Thyroid gland (tissue), 4 donors: ENCODE results near the gene PPP1R13B. TPM values are rescaled to one million over a fixed set of nuclear protein-coding genes. Genes with fewer than 3 reads are reported as not detected.

ENCODE experiments used
- DNase-seq, 2 donors: peaks; one replicate each; pipeline ENCODE4 v3.0.0-alpha.2; 2019
- H3K27ac ChIP-seq, 3 donors: fragments of 200-600 bp; sonication (generic); 1 replicate in 2 of 3; 2 replicates in 1 of 3; pipeline ENCODE4 v1.5.1; 2016 to 2019; ENCODE audit warnings: mild to moderate bottlenecking in 1 of 3, moderate library complexity in 1 of 3
- H3K27me3 ChIP-seq: fragments of 200-600 bp; sonication (generic); one replicate; pipeline ENCODE4 v1.5.1; 2019
- H3K36me3 ChIP-seq, 2 donors: fragments of 200-600 bp; sonication (generic); one replicate each; pipeline ENCODE4 v1.5.1; 2016 to 2019
- H3K4me1 ChIP-seq, 2 donors: fragments of 200-600 bp; sonication (generic); one replicate each; pipeline ENCODE4 v1.5.1; 2017 to 2019
- H3K4me3 ChIP-seq, 3 donors: fragments of 200-600 bp; sonication (generic); replicated peaks in 1 of 3; 1 replicate in 2 of 3; 2 replicates in 1 of 3; pipeline ENCODE4 v1.5.1; 2016; ENCODE audit warnings: mild to moderate bottlenecking in 1 of 3
- H3K9me3 ChIP-seq: fragments of 200-600 bp; sonication (generic); one replicate; pipeline ENCODE4 v1.5.1; 2017
- CTCF ChIP-seq, 6 experiments: fragments of 200-600 bp in 3 of 6; fragments of 450-650 bp in 3 of 6; sonication (generic) in 3 of 6; IDR thresholded peaks; one replicate each; pipeline ENCODE4 v1.5.1; 2016 to 2019; ENCODE audit warnings: antibody characterized with exemption in 6 of 6, mild to moderate bottlenecking in 2 of 6, inconsistent platforms in 1 of 6, moderate library complexity in 1 of 6
- POLR2A ChIP-seq, 2 donors: fragments of 450-650 bp; IDR thresholded peaks; one replicate each; pipeline ENCODE4 v1.6.1; 2017; ENCODE audit warnings: antibody characterized with exemption in 2 of 2, mild to moderate bottlenecking in 2 of 2, moderate library complexity in 1 of 2
- WGBS, 2 donors: methylation state at CpG; one replicate each; pipeline ENCODE4 v1.1.5; 2017; 5-methylcytosine and 5-hydroxymethylcytosine counted together
- intact Hi-C: fragments of 100-400 bp; cut with DNase I; formaldehyde crosslinking; loops from one replicate; pipeline ENCODE4 v1.15.1; 2023
- total RNA-seq, 4 donors: library from RNA; depleted of rRNA; stranded (reverse); fragments of >200 nt; gene quantifications; one replicate each; pipeline ENCODE4 v1.2.3, GENCODE V29; 2016

PPP1R13B gene
- total RNA-seq, 4 donors from 2014 or later: 77.0 to 131 (median 81.8) TPM

GRCh38 chr14:103871596-103872480, 24.5 kb upstream of the PPP1R13B start:
- Histone ChIP-seq H3K4me1 (peaks cover 19 to 55% of the 10 kb centered on the region in 2 donors), H3K27ac (peak overlapping the region; percentile 77 to 90 (median 80)), H3K27me3 (no peaks in the 10 kb centered on the region), H3K4me3 (peak overlapping the region in 1 of 3 donors; percentile 17), H3K36me3 (no peaks in the 10 kb centered on the region), H3K9me3 (no peaks in the 10 kb centered on the region)
- DNase-seq: peak; percentile 91 to 93
- TF ChIP-seq POLR2A (IDR thresholded peaks at IDR 0.05) (peak in 1 of 2 donors; percentile 85), CTCF (IDR thresholded peaks at IDR 0.05) (peak in 1 of 6 experiments; percentile 16)
- intact Hi-C loops: no loop called here
- 17 to 25% methylated on average over 6 to 32 of the region's 53 CpGs for WGBS, 2 donors

DNA sequence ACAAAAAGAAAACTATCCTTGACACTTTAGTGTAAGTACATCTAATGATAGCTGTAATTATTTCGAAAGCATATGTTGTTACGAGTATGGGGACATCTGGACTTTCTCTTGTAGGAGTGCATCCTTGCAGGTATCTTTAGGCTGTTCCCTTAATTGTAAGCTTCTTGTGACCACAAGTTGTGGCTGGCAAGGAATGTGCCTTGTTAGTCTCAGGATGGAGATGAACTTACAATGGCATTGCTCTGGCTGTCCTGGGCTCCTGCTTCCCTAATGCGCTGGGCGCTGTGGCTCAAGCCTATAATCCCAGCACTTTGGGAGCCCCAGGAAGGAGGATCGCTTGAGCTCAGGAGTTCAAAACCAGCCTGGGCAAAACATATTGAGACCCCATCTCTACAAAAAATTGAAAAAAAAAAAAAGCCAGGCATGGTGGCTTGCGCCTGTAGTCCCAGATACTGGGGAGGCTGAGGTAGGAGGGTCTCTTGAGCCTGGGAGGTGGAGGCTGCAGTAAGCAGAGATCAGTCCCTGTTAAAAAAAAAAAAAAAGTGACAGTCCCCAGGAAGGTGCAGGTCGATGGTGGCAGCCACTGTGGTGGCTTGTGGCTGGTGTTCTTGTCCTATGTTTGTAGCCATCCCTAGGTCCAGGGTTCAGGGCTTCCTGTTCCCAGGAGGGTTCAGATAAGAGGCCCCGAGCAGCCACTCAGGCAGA, 23.7 kb upstream of the PPP1R13B start:
- Histone ChIP-seq H3K27ac (peak overlapping the region; percentile 77 to 90 (median 80)), H3K4me1 (peaks cover 19 to 56% of the 10 kb centered on the region in 2 donors), H3K27me3 (no peaks in the 10 kb centered on the region), H3K36me3 (no peaks in the 10 kb centered on the region), H3K4me3 (peak overlapping the region in 1 of 3 donors; percentile 17), H3K9me3 (no peaks in the 10 kb centered on the region)
- no peak for DNase-seq
- no peak for TF ChIP-seq CTCF (IDR thresholded peaks at IDR 0.05)
- TF ChIP-seq POLR2A (IDR thresholded peaks at IDR 0.05): no peak
- intact Hi-C loops: no loop called here
- WGBS, 2 donors: 91 to 92% methylated on average over 8 of the region's 8 CpGs

DNA sequence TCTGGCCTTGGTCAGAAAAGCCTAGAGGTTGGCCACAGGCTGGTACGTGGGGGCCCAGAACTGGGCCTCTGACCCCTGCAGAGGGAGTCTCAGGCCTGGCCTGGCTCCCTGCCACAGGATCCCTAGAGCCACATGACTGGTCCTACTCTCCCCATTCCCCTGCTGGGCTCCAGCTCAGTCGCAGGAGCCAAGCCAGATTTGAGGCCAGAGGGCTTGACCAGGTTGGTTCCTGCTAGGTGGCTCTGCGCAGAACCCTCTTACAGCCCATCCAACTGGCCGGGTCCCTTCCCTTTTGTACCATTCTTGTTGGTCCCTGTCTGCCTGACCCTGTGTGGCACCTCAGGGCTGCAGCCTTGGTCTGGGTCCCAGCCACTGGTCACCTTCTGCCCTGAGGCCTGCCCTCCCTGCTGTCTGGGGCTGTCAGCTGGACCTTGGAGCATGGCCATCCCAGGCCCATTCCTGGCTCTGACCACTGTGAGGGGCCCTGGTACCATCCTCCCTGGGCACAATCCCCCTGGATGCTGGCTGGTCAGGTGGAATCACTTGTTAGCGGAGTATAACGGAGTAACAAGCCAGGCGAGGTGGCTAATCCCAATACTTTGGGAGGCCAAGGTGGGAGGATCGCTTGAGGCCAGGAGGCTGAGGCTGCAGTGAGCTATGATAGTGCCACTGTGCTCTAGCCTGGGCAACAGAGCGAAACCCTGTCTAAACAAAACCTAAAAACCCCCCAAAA, 22.9 kb upstream of the PPP1R13B start:
- Histone ChIP-seq H3K27ac (peak overlapping the region in 2 of 3 donors; percentile 44 to 77), H3K4me1 (peaks cover 19 to 56% of the 10 kb centered on the region in 2 donors), H3K27me3 (no peaks in the 10 kb centered on the region), H3K9me3 (no peaks in the 10 kb centered on the region), H3K4me3 (no peak overlapping the region), H3K36me3 (no peaks in the 10 kb centered on the region)
- intact Hi-C loops: no loop called here
- 85 to 89% methylated on average over 8 to 9 of the region's 9 CpGs for WGBS, 2 donors
- TF ChIP-seq POLR2A (IDR thresholded peaks at IDR 0.05): no peak
- no peak for TF ChIP-seq CTCF (IDR thresholded peaks at IDR 0.05)
- peak; percentile 68 to 73 for DNase-seq

DNA sequence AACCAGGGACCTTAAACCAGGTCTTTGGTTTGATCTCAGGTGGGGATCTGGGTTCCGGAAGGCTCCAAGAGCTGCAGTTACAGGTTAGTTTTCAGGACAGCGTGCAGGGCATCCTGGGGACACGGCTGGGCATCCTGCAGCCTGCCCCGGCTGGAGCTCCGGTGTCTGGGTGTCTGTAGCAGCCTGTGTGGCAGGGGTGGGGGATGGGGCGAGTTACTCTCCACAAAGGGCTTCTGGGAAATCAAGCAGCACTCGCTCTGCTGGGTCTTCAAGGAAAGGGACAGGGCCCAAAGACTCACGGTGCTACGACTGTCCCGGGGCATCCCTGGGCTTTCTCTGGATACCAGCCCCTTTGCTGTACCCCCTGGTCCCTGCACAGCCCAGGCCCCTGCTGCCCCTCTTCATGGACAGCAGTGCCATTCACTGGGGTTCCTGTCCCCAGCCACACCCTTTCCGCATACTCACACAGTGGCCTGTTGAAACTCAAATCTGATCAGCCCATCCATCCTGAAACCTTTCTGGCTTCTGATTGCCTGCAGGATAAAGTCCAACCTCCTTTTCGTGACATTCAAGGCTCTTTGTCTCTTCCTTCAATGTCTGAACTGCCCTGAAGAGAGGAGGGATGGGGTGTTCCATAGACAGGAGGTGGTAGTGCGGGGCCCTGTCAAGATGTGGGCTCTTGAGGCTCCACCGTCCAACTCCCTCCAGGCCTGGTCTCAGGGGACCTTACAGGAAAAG, 22.2 kb upstream of the PPP1R13B start:
- DNase-seq: no peak
- no peak for TF ChIP-seq POLR2A (IDR thresholded peaks at IDR 0.05)
- no peaks in the 10 kb centered on the region for H3K9me3 ChIP-seq
- no peak overlapping the region for H3K4me3 ChIP-seq
- WGBS, 2 donors: 87 to 93% methylated on average over 10 to 13 of the region's 14 CpGs
- no peaks in the 10 kb centered on the region for H3K27me3 ChIP-seq
- peak overlapping the region in 2 of 3 donors; percentile 44 to 77 for H3K27ac ChIP-seq
- H3K36me3 ChIP-seq: no peaks in the 10 kb centered on the region
- intact Hi-C loops: no loop called here
- peaks cover 19 to 56% of the 10 kb centered on the region in 2 donors for H3K4me1 ChIP-seq
